GM18499 (cell line): ENCODE measurements around the gene PITPNM3.
"Not testable (repeated sequence)": the region's sequence is repeated elsewhere in the genome, so short reads cannot be mapped to it uniquely, and the experiment has no call there.

Experiments
- ATAC-seq: cut with Tn5 transposase; IDR thresholded peaks from one replicate; pipeline ENCODE4 v1.9.1; 2021; ENCODE audit warnings: moderate number of reproducible peaks; ENCODE audit not compliant: insufficient read depth, unreplicated experiment

The PITPNM3 gene

DNA sequence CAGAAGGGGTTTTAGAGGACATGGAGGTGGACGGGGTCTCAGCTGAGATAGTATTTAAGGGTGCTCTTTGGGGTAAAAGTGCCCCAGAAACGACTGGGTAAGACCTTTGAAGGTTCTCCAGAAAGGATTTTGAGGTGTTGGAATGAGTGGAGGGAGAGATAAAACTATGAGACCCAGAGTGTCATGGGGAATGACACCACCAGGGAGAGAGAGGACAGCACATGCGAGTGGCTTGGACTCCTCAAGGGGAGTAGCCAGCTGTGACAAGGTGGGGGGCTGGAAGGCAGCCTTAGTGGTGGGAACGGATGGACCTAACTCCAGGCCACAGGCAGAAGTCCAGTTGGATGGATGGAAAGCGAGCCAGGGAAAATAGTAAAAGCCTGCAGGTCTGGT lies 19.2 kb upstream of the PITPNM3 start:
- ATAC-seq = no peak

DNA sequence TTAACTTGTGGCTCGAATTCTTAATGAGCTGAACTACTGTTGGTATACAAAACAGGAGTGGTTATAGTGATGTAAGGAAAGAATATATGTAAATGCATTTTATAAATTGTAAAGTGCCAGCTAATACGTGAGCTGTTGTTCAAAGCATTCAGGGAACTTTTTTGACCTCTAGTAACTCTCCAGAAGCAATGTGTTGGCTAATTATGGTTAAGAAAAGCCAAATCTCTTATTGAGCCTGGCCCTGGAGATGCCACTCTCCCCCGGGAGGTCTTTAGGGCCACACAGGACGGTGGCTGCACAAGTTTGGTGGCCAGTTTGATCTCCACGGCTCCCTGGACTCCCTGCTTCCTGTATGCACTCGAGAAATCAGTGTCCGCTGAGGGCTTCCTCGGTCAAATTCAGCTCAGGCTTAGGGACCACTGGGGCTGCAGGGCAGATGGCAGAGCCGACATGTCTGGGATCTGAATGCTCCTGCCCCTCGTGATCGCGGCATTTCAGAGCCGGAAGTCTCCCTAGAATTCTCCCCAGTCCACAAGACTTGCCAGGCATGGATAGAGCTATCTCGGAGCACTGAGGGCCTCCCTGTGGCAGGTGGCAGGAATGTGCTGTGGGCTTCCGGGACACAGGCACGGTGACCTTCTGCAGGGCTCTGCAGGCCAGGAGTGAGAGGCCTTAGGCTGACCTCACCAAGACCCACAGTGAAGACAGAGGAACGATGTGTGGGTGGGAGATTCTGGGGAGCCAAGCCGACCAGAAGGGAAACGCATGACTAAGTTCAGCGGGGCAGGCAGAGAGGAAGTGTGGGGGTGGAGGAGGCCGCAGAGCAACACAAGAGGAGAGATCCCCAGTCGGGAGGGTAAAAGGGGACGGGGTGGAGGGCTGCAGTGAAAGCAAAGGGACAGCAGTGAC lies 18.6 kb upstream of the PITPNM3 start:
- no peak for ATAC-seq

DNA sequence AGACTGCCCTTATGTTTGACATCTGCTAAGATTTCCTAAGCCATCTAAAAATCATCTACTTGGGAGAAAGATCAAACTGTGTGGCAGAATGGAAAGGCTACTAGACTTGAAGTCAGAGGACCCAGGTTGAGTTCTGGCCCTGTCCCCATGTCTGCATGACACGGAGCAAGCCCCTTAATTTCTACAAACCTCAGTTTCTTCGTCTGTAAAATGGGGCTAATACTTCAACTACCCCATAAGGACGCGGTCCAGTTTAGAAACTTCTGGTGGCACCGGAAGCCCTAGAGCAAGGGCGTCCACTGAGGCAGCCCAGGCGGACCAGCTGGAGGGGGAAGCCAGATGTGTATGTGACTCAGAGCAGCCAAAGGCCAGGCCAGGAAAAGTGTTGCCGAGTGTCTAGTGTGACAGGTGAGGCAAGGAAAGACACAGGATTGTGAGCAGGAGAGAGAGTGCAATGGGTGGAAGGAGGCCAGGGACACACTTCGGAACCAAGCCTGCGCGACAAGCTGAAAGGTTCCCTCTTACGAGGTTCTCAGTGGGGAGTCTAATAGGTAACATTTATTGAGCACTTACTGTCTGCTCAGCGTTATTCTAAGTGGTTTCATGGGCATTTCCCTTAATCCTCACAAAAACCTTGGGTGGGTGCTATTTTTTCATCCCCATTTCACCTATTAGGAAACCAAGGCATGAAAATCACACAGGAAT lies 17.8 kb upstream of the PITPNM3 start:
- ATAC-seq = no peak

- not testable (repeated sequence) for ATAC-seq
Measured at GRCh38 chr17:6573495-6573894, 17.1 kb upstream of the PITPNM3 start.

DNA sequence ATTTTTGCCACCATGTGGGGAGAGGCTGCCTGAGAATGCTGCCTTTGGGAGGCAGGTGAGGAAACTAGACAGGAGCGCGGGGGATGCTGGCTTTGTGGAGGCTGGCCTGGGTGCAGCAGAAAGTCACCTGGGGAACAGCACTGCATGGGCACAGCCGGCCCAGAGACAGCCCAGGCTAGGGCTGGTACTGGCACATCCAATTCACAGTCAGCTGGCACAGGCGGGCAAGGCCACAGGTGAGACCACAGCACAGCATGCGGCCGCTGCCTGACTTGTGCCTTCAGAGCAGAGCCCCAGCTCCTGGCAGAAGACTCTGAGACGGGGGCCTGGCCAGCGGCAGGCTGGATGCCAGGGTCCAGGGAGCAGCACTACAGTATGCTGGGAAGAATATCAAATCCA lies 16.6 kb upstream of the PITPNM3 start:
- no peak for ATAC-seq

GRCh38 chr17:6571452-6571781 lies 15.1 kb upstream of the PITPNM3 start:
- no peak for ATAC-seq

DNA sequence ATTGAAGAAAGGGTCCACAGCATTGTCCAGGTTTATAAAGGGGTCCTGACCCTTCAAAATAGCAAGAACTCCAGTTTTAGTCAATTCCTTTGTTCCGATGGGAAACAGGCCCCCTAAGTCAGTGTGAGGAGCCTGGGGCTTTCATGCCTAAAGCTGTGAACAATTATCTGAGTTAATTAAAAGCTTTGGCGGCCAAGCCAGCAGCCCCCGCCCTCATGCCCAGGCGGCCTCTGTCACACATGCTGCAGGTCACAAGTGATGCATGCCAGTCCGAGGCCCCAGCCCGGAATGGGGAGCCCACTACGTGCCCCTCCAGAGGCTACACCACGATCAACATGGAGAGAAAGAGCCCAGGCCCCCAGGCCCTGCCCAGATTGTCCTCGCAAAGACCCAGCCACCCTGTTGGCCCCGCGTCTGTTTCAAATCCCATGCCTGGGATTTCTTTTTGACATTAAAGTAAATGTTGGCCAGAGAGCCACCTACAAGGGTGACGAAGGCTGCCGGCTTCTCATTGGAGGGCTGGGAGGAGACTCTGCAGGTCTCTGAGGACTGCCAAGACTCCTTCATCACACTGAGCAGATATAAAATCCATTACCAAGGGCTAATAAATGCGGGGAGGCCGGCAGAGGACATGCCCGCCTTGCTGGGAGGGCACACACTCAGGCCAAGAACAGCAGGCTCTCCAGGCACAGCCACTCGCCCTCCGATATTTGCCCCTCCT lies 14.5 kb upstream of the PITPNM3 start:
- no peak for ATAC-seq

GRCh38 chr17:6569370-6570285 lies 13.3 kb upstream of the PITPNM3 start:
- no peak for ATAC-seq

DNA sequence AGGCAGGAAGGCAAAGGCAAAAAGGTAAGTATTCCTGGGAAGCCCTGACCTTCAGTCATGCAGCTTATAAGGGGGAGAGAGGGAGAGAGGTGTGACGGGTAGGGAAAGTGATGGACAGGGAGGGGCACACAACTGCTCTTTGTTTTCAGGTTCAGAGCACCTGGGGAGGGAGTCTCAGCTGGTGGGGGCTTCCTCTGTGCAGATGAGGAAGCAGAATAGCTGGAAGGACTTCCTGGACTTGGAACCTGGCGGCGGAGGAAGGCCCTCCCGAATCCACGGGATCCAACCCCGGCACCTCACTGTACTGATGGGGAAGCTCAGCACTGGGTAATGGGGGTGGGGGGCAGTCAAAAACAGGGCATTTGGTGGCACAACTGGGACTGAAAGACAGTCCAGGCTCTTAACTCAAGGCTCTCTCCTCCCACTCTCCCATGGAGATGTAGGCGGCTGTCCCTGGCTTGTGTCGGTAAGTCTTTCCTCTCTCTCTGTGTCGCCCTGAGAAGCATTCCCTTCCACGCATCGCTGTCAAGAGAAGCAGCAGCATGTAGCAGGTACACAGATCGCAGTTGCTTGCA lies 11.9 kb upstream of the PITPNM3 start:
- no peak for ATAC-seq

DNA sequence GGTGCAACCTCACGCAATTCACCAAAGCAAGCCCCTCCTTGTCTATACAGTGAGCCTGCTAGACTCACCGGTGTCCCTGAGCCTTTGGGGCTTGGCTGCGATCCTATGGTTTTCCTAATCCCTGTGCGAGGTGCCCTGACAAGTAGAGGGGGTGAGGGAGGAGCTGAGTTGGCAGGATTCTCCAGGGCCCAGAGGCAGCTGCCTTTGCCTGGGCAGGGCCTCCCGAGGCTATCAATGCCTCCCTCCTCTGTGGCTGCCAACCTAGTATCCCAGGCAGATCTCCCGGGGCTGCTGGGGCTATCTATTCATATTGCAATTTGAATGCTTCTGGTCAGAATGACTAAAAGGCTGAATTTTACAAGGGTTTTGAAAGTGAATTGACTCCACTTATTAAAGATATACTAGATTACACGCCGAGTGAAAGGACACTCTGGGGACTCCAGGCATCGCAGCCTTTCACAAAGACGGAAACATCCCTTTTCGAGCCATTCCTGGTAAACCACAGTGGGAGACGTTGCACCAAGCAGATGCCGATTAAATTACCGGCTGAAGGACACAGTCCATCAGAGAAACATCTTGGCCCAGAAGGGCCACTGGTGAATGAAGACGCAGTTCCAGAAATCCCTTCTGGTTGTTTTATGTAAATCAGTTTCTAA lies 11.3 kb upstream of the PITPNM3 start:
- ATAC-seq = no peak

- ATAC-seq = no peak
Measured at GRCh38 chr17:6561446-6561845, 5.1 kb upstream of the PITPNM3 start.

DNA sequence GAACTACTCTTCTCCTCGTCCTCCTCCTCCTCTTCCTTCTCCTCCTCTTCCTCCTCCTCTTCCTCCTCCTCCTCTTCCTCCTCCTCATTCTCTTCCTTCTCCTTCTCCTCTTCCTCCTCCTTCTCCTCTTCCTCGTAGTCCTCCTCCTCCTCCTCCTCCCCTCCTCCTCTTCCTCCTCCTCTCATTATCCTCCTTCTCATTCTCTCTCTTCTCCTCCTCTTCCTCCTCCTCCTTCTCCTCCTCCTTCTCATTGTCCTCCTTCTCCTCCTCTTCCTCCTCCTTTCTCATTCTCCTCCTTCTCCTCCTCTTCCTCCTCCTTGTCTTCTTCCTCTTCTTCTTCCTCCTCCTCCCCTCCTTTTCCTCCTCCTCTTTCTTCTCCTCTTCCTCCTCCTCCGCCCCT lies 4.1 kb upstream of the PITPNM3 start:
- ATAC-seq = no peak

DNA sequence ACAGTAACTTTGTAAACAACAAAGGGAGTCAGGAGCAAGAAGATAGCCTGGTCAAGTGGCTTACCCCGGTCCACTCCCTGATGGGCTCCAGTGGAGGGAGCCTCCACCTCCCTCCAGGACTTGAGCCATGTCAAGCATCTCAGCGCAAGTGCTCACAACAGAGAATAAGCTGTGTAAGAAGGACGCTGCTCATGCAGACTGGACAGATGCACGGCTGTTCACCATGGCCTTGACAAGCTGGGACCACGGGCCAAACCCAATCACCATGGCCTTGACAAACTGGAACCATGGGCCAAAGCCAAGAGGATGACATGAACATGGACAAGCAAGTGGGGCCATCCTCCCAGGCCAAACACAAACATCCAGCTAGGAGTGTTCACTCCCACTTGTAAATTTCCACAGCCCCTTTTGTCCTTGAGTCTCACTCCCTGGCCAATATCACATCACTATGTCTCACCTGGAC lies 3.4 kb upstream of the PITPNM3 start:
- ATAC-seq = no peak

DNA sequence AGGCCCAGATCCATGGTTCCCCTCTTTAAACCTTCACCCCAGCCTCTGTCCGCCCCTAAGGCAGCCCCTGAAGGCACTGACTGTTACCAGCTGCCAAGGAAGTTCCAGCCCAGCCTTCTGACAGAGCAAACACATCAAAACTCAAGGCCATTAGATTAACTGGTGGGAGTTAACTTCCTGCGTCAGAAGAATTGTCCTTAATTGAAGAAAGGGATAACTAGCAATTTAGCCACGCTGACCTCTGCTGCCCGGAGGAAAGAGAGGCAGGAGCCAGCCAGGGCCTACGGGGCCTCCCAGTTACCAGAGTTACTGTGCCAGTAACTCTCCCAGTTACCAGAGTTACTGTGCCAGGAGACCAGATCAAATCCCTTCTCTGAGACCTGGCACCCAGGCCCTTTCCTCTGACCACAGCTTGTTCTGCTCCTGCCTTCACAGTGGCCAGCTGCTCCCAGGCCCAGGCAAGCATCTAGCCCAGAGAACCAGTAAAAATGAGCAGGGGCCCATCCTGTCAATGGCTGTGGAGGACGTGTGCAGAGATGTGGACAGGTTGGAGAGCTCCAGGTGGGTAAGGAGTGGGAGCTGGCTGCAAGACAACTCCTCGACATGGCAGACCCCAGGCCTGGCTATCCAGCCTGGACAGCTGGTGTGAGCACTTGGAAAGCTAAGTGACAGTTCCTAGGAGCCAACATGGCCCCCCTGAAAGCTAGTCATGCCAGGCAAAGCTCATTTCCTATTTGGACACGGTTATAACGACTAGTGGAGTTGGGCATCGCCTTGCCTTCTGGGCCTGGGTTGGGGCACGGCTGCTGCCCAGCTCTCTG lies 2.8 kb upstream of the PITPNM3 start:
- ATAC-seq = no peak

DNA sequence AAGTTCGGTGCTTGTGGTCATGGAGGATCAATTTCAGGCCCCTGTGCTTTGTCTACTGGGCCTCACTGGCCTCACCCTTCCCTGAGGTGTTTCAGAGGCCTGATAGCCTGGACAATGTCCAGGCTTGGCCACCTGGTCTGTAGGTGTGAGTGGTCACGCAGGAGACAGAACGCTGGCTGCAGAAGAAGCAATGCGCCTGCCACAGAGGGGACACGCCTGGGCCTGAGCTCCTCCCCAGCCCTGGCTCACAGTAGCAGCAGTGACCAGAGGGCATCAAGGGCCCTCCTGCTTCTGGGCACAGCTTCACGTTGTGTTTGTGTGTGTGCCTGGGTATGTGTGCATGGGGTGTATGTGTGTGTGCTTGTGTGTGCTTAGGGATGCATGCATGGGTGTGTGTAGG lies 1.9 kb upstream of the PITPNM3 start:
- no peak for ATAC-seq

DNA sequence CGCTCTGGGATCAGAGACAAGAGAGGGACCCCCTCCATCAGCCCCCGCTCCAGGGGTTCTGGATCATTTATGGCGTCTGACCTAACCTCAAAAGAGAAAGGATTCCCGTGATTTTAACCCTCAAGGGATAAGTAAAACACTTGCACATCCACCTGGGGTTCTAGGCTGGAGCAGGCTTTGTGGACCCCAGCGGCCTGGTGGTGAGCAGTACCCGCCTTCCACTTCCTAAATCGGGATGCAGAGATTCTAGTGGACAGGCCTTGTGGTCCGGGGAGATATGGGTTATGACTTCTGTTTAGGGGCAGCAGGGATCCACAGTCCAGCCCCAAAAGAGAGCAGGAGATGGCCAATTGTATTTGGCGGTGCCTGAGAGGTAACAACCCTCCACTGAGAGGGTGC lies 684 bp upstream of the PITPNM3 start:
- ATAC-seq = no peak

DNA sequence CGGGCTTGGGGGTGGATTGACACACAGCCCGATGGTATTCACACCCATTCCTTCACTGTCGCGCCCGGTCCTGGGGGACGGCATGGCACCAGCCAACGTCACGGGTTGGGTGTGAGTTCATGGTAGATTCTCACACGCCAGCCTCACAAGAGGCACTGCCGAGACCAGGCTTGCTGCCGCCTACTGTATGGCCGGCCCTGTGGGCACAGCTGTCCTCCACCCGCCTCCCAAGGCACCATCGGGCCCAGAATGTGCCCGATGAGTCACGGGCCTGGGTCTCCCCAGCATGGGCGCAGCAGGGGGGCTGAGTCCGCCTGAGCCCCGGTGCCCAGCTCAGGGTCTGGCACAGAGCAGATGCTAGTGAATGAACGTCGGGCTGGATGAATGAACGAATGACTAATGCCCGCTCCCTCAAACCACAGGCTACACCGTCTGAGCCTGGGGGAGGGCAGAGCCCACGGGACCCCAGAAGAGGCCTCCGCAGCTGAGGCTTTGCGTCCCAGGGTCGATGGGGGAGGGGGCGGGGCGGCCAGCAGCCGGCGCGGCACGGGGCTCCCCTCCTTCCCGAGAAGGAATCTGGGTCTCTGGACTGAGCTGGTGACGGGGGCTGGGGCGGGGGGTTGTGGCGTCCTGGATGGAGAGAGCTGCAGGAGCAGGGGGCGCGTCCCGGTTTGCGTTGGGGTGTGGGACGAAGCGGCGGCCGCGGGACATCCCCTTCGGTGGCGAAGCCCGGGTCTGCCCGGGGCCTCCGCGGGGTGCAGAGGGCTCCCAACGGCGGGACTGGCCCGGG lies 829 bp downstream of the PITPNM3 start:
- no peak for ATAC-seq

DNA sequence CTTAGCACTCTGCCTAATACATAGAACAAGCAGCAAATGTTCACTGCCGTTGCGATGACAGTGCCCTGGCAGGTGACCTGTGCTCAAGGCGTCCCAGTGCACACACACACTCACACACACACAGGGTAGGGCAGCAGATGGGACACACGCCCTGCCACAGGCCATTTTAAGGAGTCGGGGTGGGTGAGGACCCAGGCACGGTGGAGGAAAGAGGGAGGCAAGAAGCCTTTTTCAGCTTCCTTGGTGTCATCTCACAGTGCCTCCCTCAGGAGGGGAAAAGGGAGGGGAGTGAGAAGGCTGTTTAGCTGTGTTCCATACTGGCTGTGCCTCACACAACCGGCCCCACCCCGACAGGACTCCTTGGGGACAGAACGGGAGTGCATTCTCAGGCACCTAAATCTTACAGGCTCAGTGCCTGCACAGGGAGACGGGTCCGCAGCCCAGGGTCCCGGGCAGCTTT lies 1.5 kb downstream of the PITPNM3 start:
- ATAC-seq = no peak
